Measurements from ENCODE around the gene CEL.
A peak's percentile ranks its signal among the peaks of the same experiment; 100 is the strongest.

- TF ChIP-seq POLR2A (IDR thresholded peaks at IDR 0.05; ENCODE audit: extremely low read depth, insufficient read length) (no peak), CTCF (IDR thresholded peaks at IDR 0.05; ENCODE audit: low read depth, low read length) (peak; percentile 49), MYC (IDR thresholded peaks at IDR 0.05; ENCODE audit: low read depth, low read length) (no peak)
- TF ChIP-seq, protein P1, sequence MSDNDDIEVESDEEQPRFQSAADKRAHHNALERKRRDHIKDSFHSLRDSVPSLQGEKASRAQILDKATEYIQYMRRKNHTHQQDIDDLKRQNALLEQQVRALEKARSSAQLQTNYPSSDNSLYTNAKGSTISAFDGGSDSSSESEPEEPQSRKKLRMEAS (IDR thresholded peaks at IDR 0.05; ENCODE audit: low read depth, low read length) = no peak
Observed at GRCh38 chr9:133048595-133048994, 13.2 kb upstream of the CEL start.
